ENCODE data around the gene CHCHD6. TPM values are rescaled to one million over a fixed set of nuclear protein-coding genes. Genes with fewer than 3 reads are reported as not detected.

CHCHD6 gene
- total RNA-seq, 1 experiment from 2014 or later, result 40.9 TPM

DNA sequence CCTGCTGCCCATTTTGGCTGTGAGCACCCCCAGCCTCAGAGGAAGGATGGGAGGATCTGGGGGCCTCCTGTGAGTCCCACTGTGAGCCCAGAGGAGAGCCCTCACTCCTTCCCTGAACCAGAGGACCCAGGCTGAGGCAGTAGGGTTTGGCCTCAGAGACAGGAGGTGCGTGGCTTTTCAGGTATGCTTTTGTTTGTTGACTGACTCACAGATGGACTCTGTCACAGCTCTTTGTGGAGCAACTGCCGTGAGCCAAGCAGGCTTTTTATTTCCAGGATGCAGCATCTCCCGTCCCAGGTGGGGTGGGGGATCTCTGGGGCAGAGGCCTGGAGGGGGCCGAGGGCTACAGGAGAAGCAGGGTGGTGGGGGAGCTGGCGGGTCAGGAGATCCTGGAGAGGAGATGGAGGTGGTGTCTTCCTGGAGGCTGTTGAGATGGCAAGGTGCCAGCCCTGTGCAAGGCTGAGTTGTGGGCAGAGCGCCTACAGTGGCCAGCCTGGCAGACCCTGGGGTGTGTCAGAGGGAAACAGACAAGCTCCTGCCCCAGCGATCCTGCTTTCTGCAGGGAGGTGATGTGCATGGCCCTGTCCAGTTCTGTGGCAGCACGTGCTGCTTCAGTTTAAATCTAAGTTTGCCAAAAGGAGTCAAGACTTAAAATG lies 302.9 kb downstream of the CHCHD6 start:
- Mint-ChIP-seq H3K4me1 (peaks cover 8% of the 10 kb centered on the region), H3K27me3 (ENCODE audit: low read depth) (no peaks in the 10 kb centered on the region), H3K9me3 (no peaks in the 10 kb centered on the region), H3K4me3 (no peak overlapping the region), H3K27ac (peak overlapping the region; percentile 84), H3K36me3 (peaks cover 8% of the 10 kb centered on the region)
- POLR2A ChIA-PET, result no interaction called here
- ATAC-seq, result no peak
- TF ChIP-seq JAZF1 (CRISPR knock-in tag; IDR thresholded peaks at IDR 0.05) (no peak), CBFB (CRISPR knock-in tag; IDR thresholded peaks at IDR 0.05; ENCODE audit: low read depth) (no peak), PREB (CRISPR knock-in tag; IDR thresholded peaks at IDR 0.05; ENCODE audit: borderline replicate concordance) (no peak), E2F5 (CRISPR knock-in tag; IDR thresholded peaks at IDR 0.05) (no peak), GTF2I (CRISPR knock-in tag; conservative IDR thresholded peaks at IDR 0.05) (no peak), RELA (CRISPR knock-in tag; IDR thresholded peaks at IDR 0.05; ENCODE audit: borderline replicate concordance) (no peak), TEAD4 (CRISPR knock-in tag; IDR thresholded peaks at IDR 0.05) (no peak), ZNF121 (CRISPR knock-in tag; IDR thresholded peaks at IDR 0.05) (no peak), ZNF512 (CRISPR knock-in tag; IDR thresholded peaks at IDR 0.05; ENCODE audit: borderline replicate concordance) (no peak), ELF4 (CRISPR knock-in tag; IDR thresholded peaks at IDR 0.05; ENCODE audit: low read depth) (no peak), TEAD1 (CRISPR knock-in tag; IDR thresholded peaks at IDR 0.05) (no peak), GABPB1 (CRISPR knock-in tag; IDR thresholded peaks at IDR 0.05) (no peak), GRHL2 (CRISPR knock-in tag; IDR thresholded peaks at IDR 0.05; ENCODE audit: insufficient replicate concordance, severe bottlenecking) (no peak), HMGA2 (CRISPR knock-in tag; IDR thresholded peaks at IDR 0.05) (no peak), ZNF671 (CRISPR knock-in tag; IDR thresholded peaks at IDR 0.05) (no peak), ARID4B (CRISPR knock-in tag; IDR thresholded peaks at IDR 0.05; ENCODE audit: borderline replicate concordance) (no peak)
- TF ChIP-seq, protein P1, sequence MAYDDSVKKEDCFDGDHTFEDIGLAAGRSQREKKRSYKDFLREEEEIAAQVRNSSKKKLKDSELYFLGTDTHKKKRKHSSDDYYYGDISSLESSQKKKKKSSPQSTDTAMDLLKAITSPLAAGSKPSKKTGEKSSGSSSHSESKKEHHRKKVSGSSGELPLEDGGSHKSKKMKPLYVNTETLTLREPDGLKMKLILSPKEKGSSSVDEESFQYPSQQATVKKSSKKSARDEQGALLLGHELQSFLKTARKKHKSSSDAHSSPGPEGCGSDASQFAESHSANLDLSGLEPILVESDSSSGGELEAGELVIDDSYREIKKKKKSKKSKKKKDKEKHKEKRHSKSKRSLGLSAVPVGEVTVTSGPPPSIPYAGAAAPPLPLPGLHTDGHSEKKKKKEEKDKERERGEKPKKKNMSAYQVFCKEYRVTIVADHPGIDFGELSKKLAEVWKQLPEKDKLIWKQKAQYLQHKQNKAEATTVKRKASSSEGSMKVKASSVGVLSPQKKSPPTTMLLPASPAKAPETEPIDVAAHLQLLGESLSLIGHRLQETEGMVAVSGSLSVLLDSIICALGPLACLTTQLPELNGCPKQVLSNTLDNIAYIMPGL (CRISPR knock-in tag; IDR thresholded peaks at IDR 0.05), result no peak
- TF ChIP-seq, protein P2, sequence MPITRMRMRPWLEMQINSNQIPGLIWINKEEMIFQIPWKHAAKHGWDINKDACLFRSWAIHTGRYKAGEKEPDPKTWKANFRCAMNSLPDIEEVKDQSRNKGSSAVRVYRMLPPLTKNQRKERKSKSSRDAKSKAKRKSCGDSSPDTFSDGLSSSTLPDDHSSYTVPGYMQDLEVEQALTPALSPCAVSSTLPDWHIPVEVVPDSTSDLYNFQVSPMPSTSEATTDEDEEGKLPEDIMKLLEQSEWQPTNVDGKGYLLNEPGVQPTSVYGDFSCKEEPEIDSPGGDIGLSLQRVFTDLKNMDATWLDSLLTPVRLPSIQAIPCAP (CRISPR knock-in tag; IDR thresholded peaks at IDR 0.05), result no peak
- TF ChIP-seq, protein P3, sequence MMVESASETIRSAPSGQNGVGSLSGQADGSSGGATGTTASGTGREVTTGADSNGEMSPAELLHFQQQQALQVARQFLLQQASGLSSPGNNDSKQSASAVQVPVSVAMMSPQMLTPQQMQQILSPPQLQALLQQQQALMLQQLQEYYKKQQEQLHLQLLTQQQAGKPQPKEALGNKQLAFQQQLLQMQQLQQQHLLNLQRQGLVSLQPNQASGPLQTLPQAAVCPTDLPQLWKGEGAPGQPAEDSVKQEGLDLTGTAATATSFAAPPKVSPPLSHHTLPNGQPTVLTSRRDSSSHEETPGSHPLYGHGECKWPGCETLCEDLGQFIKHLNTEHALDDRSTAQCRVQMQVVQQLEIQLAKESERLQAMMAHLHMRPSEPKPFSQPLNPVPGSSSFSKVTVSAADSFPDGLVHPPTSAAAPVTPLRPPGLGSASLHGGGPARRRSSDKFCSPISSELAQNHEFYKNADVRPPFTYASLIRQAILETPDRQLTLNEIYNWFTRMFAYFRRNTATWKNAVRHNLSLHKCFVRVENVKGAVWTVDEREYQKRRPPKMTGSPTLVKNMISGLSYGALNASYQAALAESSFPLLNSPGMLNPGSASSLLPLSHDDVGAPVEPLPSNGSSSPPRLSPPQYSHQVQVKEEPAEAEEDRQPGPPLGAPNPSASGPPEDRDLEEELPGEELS (CRISPR knock-in tag; IDR thresholded peaks at IDR 0.05), result no peak
- TF ChIP-seq, protein P4, sequence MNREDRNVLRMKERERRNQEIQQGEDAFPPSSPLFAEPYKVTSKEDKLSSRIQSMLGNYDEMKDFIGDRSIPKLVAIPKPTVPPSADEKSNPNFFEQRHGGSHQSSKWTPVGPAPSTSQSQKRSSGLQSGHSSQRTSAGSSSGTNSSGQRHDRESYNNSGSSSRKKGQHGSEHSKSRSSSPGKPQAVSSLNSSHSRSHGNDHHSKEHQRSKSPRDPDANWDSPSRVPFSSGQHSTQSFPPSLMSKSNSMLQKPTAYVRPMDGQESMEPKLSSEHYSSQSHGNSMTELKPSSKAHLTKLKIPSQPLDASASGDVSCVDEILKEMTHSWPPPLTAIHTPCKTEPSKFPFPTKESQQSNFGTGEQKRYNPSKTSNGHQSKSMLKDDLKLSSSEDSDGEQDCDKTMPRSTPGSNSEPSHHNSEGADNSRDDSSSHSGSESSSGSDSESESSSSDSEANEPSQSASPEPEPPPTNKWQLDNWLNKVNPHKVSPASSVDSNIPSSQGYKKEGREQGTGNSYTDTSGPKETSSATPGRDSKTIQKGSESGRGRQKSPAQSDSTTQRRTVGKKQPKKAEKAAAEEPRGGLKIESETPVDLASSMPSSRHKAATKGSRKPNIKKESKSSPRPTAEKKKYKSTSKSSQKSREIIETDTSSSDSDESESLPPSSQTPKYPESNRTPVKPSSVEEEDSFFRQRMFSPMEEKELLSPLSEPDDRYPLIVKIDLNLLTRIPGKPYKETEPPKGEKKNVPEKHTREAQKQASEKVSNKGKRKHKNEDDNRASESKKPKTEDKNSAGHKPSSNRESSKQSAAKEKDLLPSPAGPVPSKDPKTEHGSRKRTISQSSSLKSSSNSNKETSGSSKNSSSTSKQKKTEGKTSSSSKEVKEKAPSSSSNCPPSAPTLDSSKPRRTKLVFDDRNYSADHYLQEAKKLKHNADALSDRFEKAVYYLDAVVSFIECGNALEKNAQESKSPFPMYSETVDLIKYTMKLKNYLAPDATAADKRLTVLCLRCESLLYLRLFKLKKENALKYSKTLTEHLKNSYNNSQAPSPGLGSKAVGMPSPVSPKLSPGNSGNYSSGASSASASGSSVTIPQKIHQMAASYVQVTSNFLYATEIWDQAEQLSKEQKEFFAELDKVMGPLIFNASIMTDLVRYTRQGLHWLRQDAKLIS (CRISPR knock-in tag; IDR thresholded peaks at IDR 0.05; ENCODE audit: borderline replicate concordance), result no peak
- no peak for DNase-seq (ENCODE audit: low spot score)
- CTCF ChIA-PET, result no interaction called here

All from WTC11 (cell line).